Uterus (tissue), 2 donors: ENCODE measurements around the gene TLN1.

Experiments used
- POLR2A ChIP-seq, 2 donors: fragments of 450-650 bp; IDR thresholded peaks; one replicate each; pipeline ENCODE4 v1.6.1; 2016; ENCODE audit warnings: antibody characterized with exemption in 2 of 2, mild to moderate bottlenecking in 1 of 2, moderate library complexity in 1 of 2
- TF ChIP-seq, protein P1 (sequence below), 4 experiments: fragments of 200-600 bp in 2 of 4; fragments of 450-650 bp in 2 of 4; sonication (generic) in 2 of 4; IDR thresholded peaks; one replicate each; pipeline ENCODE4 v1.5.1; 2016 to 2019; ENCODE audit warnings: antibody characterized with exemption in 4 of 4, mild to moderate bottlenecking in 2 of 4, moderate library complexity in 1 of 4

DNA sequence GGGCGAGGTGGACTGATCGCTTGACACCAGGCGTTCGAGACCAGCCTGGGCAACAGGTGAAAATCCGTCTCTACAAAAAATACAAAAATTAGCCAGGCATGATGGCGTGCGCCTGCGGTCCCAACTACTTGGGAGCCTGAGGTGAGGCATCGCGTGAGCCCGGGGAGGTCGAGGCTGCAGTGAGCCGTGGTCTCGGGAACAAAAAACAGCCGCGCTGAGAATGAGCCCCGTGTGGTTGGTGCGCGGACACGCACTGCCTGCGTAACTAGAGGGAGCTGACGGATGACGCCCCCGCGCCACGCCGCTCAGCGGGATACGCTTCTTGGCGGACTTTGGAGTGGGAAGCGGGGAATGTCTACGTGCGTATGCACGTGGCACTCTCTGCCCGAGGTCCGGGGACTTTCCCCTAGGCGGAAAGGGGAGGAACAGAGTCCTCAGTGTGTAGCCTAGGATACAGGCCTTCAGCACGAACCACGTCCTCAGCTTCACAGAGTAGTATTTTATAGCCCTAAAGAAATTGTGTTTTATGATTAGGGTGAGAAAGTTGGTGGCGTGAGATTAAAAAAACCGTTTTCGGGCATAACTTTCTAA lies 74.4 kb downstream of the TLN1 start, which contains the start of gene RMRP:
- TF ChIP-seq, protein P1, sequence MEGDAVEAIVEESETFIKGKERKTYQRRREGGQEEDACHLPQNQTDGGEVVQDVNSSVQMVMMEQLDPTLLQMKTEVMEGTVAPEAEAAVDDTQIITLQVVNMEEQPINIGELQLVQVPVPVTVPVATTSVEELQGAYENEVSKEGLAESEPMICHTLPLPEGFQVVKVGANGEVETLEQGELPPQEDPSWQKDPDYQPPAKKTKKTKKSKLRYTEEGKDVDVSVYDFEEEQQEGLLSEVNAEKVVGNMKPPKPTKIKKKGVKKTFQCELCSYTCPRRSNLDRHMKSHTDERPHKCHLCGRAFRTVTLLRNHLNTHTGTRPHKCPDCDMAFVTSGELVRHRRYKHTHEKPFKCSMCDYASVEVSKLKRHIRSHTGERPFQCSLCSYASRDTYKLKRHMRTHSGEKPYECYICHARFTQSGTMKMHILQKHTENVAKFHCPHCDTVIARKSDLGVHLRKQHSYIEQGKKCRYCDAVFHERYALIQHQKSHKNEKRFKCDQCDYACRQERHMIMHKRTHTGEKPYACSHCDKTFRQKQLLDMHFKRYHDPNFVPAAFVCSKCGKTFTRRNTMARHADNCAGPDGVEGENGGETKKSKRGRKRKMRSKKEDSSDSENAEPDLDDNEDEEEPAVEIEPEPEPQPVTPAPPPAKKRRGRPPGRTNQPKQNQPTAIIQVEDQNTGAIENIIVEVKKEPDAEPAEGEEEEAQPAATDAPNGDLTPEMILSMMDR (IDR thresholded peaks at IDR 0.05): peak; percentile 33 to 73 (median 46)
- TF ChIP-seq POLR2A (IDR thresholded peaks at IDR 0.05): peak; percentile 85 to 86
